Hepatocyte (in vitro differentiated cells): ENCODE results near the gene MACC1.

ENCODE experiments used
- CTCF ChIP-seq: fragments of 200-600 bp; sonication (generic); IDR thresholded peaks from 2 replicates; pipeline ENCODE4 v1.5.1; 2016; ENCODE audit warnings: antibody characterized with exemption, mild to moderate bottlenecking; ENCODE audit not compliant: poor library complexity
- EZH2 ChIP-seq: fragments of 200-600 bp; sonication (generic); IDR thresholded peaks from 2 replicates; pipeline ENCODE4 v1.6.1; 2016; ENCODE audit warnings: antibody characterized with exemption, mild to moderate bottlenecking, borderline replicate concordance
- EZH2phosphoT487 ChIP-seq: fragments of 200-600 bp; sonication (generic); IDR thresholded peaks from one replicate; pipeline ENCODE4 v1.6.1; 2018; ENCODE audit warnings: antibody characterized with exemption, mild to moderate bottlenecking, low read depth, moderate library complexity; ENCODE audit not compliant: unreplicated experiment, severe bottlenecking

GRCh38 chr7:20226860-20227259 is 9.7 kb upstream of the MACC1 start:
- TF ChIP-seq CTCF, result no peak
- TF ChIP-seq EZH2, result no peak
- TF ChIP-seq EZH2phosphoT487, result no peak
